GM18909 (cell line): Measurements from ENCODE around the gene FRS2.

ENCODE experiments used
- ATAC-seq: cut with Tn5 transposase; IDR thresholded peaks from one replicate; pipeline ENCODE4 v1.9.1; 2021; ENCODE audit warnings: mild to moderate bottlenecking; ENCODE audit not compliant: unreplicated experiment, poor library complexity

FRS2 gene

GRCh38 chr12:69613351-69613750, 143.2 kb downstream of the FRS2 start:
- no peak for ATAC-seq

- ATAC-seq: no peak
Observed at GRCh38 chr12:69616025-69616424, 145.8 kb downstream of the FRS2 start.

DNA sequence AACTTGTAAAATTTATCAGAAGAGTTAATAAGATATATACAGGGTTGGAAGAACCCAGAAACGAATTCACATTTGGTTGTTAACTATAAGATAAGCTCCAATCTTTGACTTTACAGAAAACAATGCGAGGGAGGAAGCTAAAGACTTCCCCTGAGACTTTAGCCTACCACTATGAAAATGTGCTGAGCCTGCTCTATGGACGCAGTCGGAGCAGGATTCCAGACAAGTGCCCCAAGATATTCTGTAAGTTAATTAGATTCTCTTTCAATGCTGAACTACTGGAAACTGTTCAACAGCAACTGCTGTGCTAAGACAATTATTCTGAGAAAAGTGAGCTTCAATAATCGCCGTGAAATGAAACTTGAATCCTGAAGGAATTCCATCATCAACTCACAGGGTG, 148.9 kb downstream of the FRS2 start:
- ATAC-seq: no peak

GRCh38 chr12:69620077-69620476, 149.9 kb downstream of the FRS2 start:
- ATAC-seq: no peak

GRCh38 chr12:69620921-69621320, 150.7 kb downstream of the FRS2 start:
- no peak for ATAC-seq

- no peak for ATAC-seq
Observed at GRCh38 chr12:69621551-69621950, 151.4 kb downstream of the FRS2 start.

DNA sequence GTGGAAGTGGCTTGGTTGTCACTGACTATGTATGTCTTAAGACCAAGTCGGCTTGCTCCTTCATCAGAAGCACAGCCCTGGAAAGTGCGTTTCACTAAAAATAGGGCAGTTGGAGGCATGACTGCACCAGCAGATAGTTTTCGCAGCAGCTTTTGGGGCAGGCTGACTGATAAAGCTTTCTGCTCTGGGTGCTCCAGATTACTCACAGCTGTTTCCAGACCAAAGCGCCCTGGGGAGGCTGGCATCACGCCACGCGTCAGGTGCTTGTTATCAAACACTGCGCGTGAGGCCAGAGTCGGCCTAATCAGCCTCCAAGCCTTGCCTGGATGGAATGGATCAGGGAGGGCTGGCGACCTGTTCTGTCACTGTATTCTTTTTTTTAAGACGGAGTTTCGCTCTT, 153.8 kb downstream of the FRS2 start:
- no peak for ATAC-seq

GRCh38 chr12:69627501-69627900, 157.3 kb downstream of the FRS2 start:
- ATAC-seq: no peak
